MM.1S (cell line): ENCODE measurements around the gene DNAH10.

Source experiments
- DNase-seq: peaks from one replicate; pipeline ENCODE4 v3.0.0-alpha.2; 2015
- H2AFZ ChIP-seq: fragments of 300-600 bp; sonication (generic); 2 replicates; pipeline ENCODE4 v1.6.0; 2016; ENCODE audit warnings: antibody characterized with exemption, low read length
- H3F3A ChIP-seq: fragments of 300-600 bp; sonication (generic); 2 replicates; pipeline ENCODE4 v1.6.1; 2016; ENCODE audit warnings: mild to moderate bottlenecking, antibody characterized with exemption, low read length, moderate library complexity, mixed read lengths; ENCODE audit not compliant: insufficient read depth
- H3K27ac ChIP-seq: fragments of 300-600 bp; sonication (generic); 2 replicates; pipeline ENCODE4 v1.5.1; 2016; ENCODE audit warnings: mild to moderate bottlenecking, low read length
- H3K27me3 ChIP-seq: fragments of 300-600 bp; sonication (generic); replicated peaks from 2 replicates; pipeline ENCODE4 v1.6.0; 2016; ENCODE audit warnings: low read length; ENCODE audit not compliant: insufficient read depth
- H3K36me3 ChIP-seq: fragments of 300-600 bp; sonication (generic); replicated peaks from 2 replicates; pipeline ENCODE4 v1.6.1; 2016; ENCODE audit warnings: mild to moderate bottlenecking, low read length, mixed read lengths; ENCODE audit not compliant: insufficient read depth
- H3K4me1 ChIP-seq: fragments of 300-600 bp; sonication (generic); 2 replicates; pipeline ENCODE4 v1.6.1; 2016; ENCODE audit warnings: low read length, mixed read lengths
- H3K4me2 ChIP-seq: fragments of 300-600 bp; sonication (generic); 2 replicates; pipeline ENCODE4 v1.6.0; 2016; ENCODE audit warnings: low read depth, low read length
- H3K4me3 ChIP-seq: fragments of 300-600 bp; sonication (generic); 2 replicates; pipeline ENCODE4 v1.5.1; 2016; ENCODE audit warnings: low read length, mixed read lengths
- H3K79me2 ChIP-seq: fragments of 300-600 bp; sonication (generic); 2 replicates; pipeline ENCODE4 v1.6.1; 2016; ENCODE audit warnings: mixed run types, low read length, mixed read lengths
- H3K9ac ChIP-seq: fragments of 300-600 bp; sonication (generic); 2 replicates; pipeline ENCODE4 v1.6.1; 2016; ENCODE audit warnings: low read length, mixed read lengths
- H3K9me2 ChIP-seq: fragments of 300-600 bp; sonication (generic); replicated peaks from 2 replicates; pipeline ENCODE4 v1.6.1; 2016; ENCODE audit warnings: mild to moderate bottlenecking, low read length, mixed read lengths; ENCODE audit not compliant: insufficient read depth
- H3K9me3 ChIP-seq: fragments of 300-600 bp; sonication (generic); replicated peaks from 2 replicates; pipeline ENCODE4 v1.6.1; 2016; ENCODE audit warnings: mild to moderate bottlenecking, low read length, mixed read lengths; ENCODE audit not compliant: insufficient read depth
- H4K20me1 ChIP-seq: fragments of 300-600 bp; sonication (generic); 2 replicates; pipeline ENCODE4 v1.6.1; 2016; ENCODE audit warnings: mild to moderate bottlenecking, low read length, moderate library complexity, mixed read lengths; ENCODE audit not compliant: insufficient read depth
- EZH2 ChIP-seq: fragments of 300-600 bp; sonication (generic); optimal IDR thresholded peaks from 2 replicates; pipeline ENCODE3; 2017; ENCODE audit warnings: low read depth, mild to moderate bottlenecking, antibody characterized with exemption, low read length, mixed read lengths
- EZH2phosphoT487 ChIP-seq: fragments of 300-600 bp; sonication (generic); IDR thresholded peaks from 2 replicates; pipeline ENCODE4 v1.6.1; 2018; ENCODE audit warnings: antibody characterized with exemption, low read length
- TF ChIP-seq, protein P1 (sequence below): fragments of 300-600 bp; sonication (generic); IDR thresholded peaks from 2 replicates; pipeline ENCODE4 v1.5.1; 2016; ENCODE audit warnings: antibody characterized with exemption, low read length, mixed read lengths

The DNAH10 gene

DNA sequence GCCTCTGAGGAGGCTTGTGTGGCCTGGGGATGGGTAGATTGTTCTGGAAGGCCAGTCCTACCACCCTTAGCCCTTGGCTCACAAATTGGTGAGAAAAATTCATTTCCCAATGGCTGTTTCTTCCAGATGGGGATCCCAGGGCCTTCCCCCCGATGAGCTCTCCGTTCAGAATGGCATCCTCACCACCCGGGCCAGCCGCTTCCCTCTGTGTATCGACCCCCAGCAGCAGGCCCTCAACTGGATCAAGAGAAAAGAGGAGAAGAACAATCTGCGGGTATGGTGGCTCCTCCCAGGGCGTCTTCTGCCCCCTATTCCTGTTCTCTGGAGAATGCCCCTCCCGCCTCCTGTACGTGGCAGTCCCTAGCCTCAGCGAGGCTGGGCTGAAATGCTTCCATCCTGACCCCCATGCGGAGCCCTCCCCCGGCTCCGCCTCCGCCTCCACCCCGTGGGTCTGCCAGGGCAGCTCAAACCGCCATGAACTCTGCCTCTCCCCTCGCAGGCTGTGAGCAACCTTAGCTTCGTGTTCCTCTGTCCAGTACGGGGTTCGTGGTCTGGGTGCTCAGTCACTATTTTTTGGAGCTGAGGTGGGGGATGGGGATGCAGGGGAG, 152.7 kb downstream of the DNAH10 start:
- no peaks in the 10 kb centered on the region for H3F3A ChIP-seq
- no peaks in the 10 kb centered on the region for H3K9me3 ChIP-seq
- TF ChIP-seq EZH2phosphoT487 (no peak), EZH2 (no peak)
- TF ChIP-seq, protein P1, sequence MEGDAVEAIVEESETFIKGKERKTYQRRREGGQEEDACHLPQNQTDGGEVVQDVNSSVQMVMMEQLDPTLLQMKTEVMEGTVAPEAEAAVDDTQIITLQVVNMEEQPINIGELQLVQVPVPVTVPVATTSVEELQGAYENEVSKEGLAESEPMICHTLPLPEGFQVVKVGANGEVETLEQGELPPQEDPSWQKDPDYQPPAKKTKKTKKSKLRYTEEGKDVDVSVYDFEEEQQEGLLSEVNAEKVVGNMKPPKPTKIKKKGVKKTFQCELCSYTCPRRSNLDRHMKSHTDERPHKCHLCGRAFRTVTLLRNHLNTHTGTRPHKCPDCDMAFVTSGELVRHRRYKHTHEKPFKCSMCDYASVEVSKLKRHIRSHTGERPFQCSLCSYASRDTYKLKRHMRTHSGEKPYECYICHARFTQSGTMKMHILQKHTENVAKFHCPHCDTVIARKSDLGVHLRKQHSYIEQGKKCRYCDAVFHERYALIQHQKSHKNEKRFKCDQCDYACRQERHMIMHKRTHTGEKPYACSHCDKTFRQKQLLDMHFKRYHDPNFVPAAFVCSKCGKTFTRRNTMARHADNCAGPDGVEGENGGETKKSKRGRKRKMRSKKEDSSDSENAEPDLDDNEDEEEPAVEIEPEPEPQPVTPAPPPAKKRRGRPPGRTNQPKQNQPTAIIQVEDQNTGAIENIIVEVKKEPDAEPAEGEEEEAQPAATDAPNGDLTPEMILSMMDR = no peak
- no peaks in the 10 kb centered on the region for H3K79me2 ChIP-seq
- H3K9ac ChIP-seq = no peak overlapping the region
- H3K4me1 ChIP-seq = no peaks in the 10 kb centered on the region
- H3K36me3 ChIP-seq = no peaks in the 10 kb centered on the region
- no peaks in the 10 kb centered on the region for H4K20me1 ChIP-seq
- no peak overlapping the region for H3K4me2 ChIP-seq
- H3K27me3 ChIP-seq = no peaks in the 10 kb centered on the region
- DNase-seq = no peak
- no peak overlapping the region for H2AFZ ChIP-seq
- H3K9me2 ChIP-seq = no peaks in the 10 kb centered on the region
- H3K4me3 ChIP-seq = no peak overlapping the region
- H3K27ac ChIP-seq = no peak overlapping the region

DNA sequence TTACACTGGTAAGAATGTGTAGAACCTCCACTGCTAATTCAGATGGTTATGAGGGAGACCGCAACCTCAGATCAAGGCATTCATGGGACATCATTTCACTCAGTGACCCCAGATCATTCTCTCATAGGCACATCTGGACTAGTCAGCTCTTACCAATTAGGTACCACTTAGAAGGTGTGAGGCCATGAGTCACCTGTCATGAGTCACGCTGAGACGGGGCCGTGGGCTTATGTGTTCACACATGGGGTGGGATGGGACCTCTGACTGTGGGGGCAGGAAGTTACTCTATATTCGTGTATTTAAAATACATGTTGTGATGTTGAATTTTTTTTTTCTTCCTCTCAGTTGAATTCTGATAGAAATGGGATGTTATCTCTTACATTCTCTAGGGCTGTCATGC, 154.6 kb downstream of the DNAH10 start:
- Histone ChIP-seq H3K27me3 (no peaks in the 10 kb centered on the region), H3K79me2 (no peaks in the 10 kb centered on the region), H4K20me1 (no peaks in the 10 kb centered on the region), H3K36me3 (no peaks in the 10 kb centered on the region), H3K4me1 (no peaks in the 10 kb centered on the region), H3K9me2 (no peaks in the 10 kb centered on the region), H3K4me3 (no peak overlapping the region), H3F3A (no peaks in the 10 kb centered on the region), H3K9ac (no peak overlapping the region), H3K4me2 (no peak overlapping the region), H3K27ac (no peak overlapping the region), H3K9me3 (no peaks in the 10 kb centered on the region), H2AFZ (no peak overlapping the region)
- no peak for DNase-seq
- TF ChIP-seq EZH2 (no peak), EZH2phosphoT487 (no peak)
- TF ChIP-seq, protein P1 = no peak

DNA sequence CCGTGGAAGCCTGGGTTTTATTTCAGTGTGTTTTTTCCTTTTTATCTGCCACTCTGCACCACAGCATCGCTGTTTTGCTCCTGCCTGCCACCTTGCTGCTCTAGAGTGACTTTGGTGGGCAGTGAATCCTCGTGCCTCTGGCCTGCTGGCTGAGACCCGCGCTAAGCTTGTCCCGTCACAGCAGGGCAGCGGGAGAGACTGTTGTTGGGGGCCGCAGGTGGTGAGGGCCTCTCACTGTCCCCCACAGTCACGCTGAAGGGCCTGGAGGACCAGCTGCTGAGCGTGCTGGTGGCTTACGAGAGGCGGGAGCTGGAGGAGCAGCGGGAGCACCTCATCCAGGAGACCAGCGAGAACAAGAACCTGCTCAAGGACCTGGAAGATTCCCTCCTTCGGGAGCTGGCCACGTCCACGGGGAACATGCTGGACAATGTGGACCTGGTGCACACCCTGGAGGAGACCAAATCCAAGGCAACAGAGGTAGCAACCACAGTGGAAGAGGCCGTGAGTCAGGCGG, 155.3 kb downstream of the DNAH10 start:
- TF ChIP-seq EZH2phosphoT487 (no peak), EZH2 (no peak)
- TF ChIP-seq, protein P1 = no peak
- Histone ChIP-seq H3K4me3 (no peak overlapping the region), H3K9ac (no peak overlapping the region), H3K27me3 (no peaks in the 10 kb centered on the region), H2AFZ (no peak overlapping the region), H4K20me1 (no peaks in the 10 kb centered on the region), H3K4me2 (no peak overlapping the region), H3K79me2 (no peaks in the 10 kb centered on the region), H3K4me1 (no peaks in the 10 kb centered on the region), H3K9me2 (no peaks in the 10 kb centered on the region), H3K9me3 (no peaks in the 10 kb centered on the region), H3K27ac (no peak overlapping the region), H3K36me3 (no peaks in the 10 kb centered on the region), H3F3A (no peaks in the 10 kb centered on the region)
- DNase-seq = no peak
